ENCODE results near the gene TERT.

The TERT gene

DNA sequence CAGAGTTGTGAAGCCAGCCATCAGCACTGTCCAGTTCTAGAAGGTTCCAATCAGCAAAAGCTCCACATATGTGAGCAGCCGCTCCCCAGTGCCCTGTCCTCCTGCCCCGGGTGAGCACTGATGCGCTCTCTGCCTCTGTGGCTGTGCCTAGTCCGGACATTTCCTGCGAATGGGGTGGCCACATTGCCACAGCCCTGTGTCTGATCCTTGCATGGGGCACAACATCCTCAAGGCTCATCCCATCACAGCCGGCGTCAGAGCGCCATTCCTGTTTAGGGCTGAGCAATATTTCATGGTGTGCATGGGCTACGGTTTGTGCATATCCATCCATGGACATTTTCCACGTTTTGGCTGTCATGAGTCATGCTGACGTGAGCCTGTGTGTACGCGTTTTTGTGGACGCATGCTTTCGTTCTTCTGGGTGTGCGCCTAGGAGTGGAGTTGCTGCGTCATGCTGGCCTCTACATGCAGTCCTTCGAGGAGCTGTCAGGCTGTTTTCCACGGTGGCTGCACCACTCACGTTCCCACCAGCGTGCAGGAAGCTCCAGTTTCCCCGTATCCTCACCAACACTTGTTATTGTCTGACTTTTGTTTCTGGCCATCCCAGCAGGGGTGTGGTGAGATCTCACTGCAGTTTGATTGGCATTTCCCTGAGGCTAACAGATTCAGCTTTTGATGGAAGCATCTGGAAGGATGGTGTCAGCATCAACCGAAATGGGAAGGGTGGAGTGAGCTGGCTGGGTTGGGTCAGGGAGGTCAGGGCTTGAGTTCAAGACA, 79.4 kb downstream of the TERT start:
- DNase-seq: no peak

DNA sequence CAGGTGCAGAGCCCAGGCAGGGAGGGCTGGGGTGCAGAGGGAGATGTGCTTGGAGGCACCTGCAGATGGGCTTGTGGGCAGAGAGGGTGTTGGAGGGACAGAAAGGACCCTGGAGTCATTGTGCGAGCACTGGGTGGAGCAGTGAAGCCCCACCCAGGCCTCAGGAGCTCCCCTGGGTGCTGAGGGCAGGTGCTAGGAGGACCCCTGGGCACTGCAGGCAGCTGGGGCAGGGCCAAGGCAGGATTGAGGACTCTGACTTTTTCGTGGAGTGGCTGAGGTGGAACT, 80.0 kb downstream of the TERT start:
- DNase-seq: no peak

DNA sequence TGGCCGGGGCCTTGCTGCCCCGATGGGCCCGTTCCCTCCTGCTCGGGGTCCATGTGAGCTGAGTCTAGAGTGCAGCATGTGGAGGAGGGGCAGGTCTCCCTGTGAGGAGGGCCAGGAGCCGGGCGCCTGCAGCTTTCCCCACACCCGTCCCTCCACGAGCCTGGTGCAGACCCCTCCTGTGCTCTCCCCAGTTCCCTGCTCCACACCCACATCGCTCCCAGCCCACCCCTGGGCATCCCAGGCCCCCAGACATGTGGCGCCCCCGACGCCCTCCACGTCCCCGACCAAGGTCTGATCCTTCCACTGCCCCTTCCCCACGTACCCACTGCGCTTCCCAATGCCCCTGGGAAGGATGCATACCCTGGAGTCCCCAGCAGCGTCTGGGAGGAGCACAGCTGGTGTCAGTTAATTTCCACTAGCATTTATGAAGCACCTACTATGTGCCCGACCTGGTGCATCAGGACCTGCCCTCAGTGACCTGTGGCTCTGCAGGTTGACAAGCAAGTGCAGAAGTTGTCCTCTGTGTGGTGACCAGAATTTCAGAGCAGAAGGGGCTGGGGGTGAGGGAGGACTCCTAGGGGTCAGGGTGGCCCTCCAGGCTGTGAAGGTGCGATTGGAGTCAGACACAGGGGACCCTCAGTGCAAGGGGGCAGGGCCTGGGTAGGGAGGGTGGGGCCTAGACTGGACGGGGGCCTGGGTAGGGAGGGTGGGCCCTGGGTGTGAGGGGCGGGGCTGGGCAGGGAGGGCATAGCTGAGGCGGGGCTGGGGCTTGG, 80.5 kb downstream of the TERT start:
- no peak for DNase-seq

DNA sequence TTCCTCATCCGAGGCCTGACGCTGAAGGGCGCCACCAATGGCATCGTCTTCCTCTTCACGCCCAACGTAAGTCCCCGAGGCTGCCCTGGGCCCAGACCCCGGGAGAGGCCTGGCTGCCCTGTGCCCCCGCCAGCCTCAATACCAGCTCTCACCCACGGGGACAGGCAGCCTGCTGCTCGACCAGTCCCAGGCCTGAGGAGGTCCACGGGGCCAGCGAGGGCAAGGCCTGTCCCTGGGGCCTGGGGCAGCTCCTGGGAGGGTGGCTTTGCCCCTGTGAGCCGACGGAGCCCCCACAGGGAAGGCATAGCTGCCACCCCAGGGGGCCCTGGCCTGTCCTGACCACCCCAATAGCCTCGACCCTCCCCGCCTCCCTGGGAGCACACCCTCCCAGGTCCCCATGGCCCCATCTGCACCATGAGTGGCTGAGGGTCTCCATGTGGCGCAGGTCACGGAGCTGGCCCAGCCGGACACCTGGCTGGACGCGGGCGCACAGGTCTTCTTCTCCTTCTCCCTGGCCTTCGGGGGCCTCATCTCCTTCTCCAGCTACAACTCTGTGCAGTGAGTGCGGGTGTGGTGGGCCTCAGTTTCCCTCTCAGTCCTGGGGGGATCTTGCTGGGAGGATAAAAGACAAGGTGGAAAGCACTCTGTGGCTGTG, 81.2 kb downstream of the TERT start:
- no peak for DNase-seq

DNA sequence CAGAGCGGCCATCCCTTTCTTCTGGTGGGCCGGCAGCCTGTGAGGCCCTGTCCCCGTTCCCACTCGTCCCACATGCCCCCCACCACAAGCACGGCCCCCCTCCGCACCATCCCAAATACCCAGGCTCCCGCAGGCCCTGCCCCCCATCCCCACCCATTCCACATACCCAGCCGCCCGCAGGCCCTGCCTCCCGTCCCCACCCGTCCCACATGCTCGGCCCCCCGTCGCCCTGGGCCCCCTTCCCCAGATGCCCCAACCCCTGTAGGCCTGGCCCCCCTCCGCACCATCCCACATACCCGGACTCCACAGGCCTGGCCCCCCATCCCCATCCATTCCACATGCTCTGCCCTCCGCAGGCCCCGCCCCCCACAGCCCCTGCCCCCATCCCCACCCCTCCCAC, 82.0 kb downstream of the TERT start:
- no peak for DNase-seq

DNA sequence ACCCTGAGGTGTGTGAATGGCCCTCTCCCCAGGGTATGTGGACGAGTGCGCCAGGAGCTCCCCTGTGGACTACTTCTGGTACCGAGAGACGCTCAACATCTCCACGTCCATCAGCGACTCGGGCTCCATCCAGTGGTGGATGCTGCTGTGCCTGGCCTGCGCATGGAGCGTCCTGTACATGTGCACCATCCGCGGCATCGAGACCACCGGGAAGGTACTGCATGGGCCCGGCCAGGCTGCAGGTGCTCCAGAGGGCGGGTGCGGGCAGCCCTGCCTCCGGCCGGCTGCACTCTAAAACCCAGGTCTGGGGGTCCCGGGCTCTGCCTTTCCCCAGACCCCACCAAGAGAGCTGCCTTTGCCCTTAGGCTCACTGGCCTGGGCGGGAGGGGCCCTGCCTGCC, 82.6 kb downstream of the TERT start:
- no peak for DNase-seq

DNA sequence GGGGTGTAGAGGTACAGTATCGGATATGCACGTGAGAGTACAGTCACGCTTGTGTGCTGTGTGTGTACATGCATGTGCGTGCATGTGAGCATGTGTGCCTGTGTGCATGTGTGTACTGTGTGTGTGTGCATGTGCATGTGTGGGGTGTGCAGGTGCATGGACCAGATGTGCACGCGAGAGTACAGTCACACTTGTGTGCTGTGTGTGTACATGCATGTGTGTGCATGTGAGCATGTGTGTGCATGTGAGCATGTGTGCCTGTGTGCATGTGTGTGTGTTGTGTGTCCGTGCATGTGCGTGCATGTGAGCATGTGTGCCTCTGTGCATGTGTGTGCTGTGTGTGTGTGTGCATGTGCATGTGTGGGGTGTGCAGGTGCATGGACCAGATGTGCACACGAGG, 83.2 kb downstream of the TERT start:
- DNase-seq: no peak

DNA sequence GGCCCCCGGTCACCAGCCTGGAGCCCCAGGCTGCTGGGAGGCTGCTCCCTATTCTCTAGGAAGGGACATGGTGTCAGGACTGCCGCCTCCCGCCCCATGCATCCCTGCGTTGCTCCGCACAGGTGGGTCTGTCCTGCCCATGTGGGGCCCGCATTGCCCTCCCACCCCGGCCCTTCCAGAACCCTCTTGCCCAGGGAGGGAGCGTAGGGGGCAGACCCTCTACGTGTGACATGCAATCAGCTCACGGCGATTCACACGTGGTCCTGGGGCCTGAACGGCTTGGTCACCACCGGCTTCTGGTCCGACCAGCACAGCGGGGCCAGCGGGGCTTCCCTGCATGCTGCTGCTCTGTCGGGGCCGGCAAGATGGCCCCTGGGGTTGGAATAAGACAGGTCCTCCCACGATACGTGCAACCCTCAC, 84.0 kb downstream of the TERT start:
- DNase-seq: no peak

DNA sequence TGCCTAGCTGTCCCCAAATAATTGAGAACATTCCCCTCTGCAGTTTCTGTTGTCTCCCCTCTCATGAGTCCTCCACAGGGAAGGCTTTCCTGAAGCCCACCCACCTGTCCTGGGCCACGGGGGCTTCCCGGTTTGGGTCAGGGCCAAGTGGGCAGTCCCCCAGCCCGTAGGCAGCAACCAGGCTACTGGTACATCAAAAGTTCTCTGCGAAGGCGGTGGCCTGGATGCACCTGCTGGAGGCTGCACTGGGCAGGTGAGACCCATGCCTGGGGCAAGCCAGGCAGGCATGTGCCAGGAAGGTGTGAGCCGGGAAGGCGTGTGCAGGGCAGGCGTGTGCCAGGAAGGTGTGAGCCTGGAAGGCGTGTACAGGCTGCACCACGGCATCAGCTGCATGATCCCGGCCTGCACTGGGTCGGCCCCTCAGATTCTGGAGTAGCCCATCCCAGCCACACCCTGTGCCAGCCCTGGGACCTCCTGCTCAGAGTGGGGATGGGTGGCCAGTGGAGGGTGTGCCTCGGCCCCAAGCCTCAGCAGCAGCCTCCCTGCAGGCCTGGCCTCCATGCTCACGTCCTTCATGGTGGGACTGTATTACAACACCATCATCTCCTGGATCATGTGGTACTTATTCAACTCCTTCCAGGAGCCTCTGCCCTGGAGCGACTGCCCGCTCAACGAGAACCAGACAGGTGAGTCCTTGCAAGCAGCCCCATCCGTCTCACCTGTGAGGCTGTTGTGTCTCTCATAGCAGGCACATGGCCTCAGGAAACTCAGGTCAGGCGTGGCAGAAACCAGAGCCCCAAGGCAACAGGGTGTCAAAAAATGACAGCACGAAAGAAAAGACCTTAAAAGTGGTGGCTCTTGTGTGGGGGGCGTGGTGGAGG, 84.7 kb downstream of the TERT start:
- no peak for DNase-seq

DNA sequence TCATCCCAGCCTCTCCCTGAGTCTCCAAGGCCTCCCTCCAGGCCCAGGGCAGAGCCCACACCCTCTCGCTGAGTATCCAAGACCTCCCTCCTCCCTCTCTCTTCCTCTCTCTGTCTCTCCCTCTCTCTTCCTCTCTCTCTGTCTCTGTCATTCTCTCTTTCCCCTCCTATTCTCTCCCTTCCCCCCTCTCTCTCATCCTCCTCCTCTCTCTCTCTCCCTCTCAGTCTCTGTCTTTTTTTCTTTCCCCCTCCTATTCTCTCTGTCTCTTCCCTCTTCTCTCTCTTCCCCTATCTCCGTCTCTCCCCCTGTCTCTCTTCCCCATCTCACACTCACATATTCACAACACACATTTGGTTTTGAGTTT, 85.4 kb downstream of the TERT start:
- DNase-seq: no peak

DNA sequence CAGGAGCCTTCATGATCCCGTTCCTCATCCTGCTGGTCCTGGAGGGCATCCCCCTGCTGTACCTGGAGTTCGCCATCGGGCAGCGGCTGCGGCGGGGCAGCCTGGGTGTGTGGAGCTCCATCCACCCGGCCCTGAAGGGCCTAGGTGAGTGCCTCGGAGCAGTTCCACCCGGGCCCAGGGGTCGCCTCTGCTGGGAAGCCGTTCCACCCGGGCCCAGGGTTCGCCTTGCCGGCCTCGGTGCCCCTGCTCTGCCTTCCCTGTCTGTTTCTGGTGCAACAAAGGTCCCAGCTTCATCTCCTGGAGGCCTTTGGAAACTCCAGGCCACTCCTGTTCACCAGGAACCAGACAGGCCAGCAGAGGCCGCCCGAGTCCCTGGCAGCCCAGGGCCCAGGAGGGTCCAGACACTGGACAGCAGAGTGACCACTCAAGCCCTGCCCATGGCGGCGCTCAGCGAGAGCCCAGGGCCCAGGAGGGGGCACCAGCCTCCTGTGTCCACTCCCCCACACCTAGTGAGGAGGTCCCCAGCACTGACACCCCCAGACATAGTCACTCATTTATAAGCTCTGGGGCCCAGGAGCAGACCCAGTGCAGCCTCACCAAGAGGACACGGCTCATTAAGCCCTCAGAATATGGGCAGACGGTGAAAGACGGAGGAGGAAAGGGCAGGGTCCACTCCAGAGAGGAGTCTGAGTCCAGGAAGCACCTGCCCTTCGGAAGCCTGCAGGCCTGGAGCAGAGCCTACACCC, 86.0 kb downstream of the TERT start:
- DNase-seq: peak; percentile 27

DNA sequence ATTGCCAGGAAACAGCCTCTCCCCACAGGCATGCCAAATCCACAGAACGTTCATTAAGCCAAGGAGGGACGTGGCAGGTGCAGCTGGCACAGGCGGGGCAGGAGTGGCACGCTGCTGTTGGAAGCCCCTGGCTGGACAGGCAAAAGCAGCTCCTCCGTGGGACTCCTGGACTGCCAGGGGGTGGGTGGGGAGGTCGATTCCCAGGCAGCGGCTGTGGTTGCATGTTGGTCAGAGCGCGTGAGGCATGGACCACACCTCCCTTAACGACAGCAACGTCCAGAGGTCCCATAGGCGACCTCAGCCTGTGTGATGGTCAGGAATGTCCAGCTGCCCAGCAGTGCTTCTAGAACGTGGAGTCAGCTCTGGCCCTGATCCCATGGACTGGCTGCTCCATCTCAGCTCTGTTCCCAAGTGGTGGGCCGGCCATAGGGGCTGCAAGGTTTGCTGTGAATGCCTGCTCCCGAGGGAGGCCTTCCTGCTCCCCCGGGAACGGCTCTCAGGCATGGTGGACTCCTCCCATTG, 86.6 kb downstream of the TERT start:
- DNase-seq: no peak

DNA sequence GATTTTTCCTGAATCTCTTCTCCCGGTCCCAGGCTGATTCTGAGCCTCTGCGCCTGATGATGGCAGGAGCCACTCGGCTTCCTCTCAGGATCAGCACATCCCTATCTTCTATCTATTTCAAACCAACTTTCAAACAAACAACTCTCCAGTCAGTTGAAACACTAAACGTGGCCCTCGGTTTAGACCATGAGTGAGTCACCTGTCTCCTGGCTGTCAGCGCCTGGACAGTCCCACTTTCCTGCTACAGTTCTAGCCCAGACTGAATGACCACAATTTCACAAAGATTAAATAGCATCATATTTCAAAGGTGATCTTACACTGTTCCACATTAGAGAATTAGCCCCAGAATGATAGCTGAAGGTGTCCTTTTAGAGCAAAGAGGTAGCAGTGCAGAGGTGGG, 87.3 kb downstream of the TERT start:
- DNase-seq: no peak

DNA sequence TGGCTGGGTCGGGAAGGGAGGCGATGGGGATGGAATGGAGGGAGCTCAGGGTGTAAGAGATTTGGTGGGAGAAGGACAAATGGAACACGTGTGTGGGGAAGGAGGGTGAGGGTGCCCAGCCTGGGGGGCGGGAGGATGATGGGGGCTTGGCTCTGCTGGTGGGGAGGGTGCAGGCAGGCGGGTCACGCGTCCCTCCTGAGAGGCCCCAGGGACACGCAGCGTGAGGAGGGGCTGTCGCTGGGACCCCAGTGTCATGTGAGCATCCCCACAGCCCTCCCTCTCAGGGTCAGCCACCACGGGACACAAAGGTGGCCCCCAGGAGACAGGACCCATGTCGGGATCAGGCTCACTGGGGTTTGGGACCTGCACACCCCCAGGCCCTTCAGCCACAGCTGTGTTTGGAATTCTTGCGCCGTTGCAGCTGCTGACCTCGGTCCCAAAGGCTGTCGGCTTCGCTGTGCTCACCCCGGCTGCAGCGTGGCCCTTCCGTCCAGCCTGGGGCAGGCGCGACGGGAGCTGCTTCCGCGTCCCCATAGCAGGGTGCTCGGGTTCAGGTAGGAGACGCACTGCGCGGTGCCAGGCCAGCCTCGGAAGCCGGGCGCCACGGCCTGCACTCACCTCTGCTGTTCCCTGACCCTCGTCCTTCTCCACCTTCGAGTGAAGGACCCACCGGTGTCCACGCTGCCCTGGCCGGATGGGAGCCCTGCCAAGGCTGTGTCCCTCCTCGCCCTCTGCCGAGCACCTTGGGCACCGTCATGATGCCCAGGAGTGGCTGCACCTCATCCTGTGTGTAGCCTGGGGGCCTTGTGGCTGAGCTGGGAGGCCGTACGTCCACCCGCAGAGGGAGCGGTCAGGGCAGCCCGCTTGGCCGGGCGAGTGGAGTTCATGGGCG, 88.1 kb downstream of the TERT start:
- DNase-seq: no peak

DNA sequence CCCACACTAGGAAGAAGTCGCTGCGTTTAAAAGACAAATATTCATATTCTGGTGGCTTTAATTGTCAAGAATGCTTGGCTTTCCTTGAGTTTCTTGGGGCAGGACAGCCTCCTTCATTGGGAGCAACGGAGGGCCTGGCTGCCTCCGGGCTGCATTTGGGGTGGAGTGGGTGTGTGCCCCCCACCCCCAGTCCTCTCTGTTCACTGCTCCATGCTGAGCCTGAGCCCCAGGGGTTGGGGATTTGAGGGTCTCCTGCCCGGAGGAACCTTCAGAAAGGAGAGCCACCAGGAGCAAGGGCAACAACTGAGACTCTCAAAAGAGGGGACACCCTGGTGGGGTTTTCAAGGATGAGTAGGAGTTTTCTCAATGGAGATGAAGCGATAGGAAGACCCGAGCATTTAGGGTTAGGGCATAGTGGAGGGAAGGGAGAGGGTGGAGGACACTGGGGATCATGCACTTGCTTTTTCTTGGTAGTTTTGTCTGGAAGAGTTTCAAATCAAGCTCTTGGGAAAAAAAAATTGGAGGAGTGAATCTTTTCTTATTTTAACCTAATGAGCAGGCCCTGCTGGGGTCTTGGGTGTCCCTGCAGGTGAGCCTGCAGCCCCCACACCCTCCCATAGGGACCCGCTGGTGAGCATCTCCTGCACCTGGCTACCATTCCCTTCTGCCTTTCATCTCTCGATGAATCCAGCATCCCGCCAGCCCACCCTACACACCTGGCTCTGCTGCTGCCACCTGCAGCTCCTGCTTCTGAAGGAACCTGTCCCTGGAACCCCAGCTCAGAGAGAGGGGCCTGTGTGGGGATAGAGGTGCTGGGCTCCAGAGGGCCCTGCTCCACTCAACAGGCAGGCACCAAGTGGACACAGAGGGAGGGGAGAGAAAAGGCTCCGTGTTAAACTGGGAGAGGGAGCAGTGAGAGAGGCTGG, 89.3 kb downstream of the TERT start:
- no peak for DNase-seq

DNA sequence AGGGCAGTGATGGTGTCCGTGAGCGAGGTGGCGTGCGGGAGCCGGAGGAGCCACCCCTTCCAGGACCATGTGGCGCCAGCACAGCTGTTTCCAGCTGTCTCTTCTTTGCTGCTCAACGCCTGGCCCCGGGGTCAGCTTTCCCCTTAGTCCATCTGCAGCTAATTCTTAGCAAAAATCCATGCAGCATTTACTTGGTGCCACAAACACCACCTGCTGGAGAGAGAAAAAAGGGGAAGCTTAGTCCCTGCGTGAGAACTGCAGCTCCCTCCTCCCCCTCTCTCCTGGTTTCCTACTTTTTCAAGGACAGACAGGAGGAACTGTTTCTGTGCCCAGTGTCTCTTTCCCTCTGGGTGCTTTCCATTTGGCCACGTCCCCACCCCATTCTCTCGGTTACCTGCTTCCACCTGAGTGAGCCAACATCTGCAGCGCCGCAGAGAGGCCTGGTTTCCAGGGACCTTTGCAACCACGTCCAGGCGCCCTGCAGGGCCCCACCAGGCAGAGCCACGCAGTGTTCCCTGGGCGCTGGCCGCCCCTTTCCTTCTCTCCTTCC, 90.1 kb downstream of the TERT start:
- DNase-seq: peak; percentile 13

DNA sequence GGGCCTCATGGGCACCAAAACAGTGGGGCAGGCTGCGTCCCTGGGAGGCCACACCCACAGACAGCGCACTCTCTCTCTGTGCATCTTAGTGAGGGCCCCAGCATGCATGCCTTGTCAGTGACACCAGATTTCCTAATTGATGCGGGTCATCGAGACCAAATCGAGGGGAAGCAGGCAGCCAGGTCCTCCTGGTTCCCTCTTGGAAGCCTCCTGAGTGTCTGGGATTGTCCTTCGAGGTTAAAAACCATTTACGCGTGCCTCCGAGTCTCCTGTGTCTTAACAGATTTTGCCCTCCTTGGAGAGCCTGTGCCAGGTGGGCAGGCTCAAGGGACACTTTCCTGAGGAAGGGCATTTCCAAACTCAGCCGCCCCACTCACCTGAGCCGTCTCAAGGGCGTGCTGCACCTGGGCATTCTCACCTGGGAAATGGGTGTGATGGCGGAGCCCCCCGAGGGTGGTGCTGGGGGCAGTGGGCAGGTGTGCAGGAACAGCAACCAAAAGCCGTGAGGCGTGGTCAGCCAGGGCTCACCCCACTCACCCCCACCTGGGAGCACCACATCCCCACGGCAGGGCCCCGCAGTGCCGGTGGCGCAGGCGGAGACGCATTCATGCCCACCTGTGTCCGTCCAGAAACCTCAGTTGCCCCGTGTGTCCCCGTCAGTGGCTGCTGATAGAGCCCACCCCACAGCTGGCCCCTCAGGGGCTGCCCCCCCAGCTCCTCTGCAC, 90.7 kb downstream of the TERT start:
- no peak for DNase-seq

DNA sequence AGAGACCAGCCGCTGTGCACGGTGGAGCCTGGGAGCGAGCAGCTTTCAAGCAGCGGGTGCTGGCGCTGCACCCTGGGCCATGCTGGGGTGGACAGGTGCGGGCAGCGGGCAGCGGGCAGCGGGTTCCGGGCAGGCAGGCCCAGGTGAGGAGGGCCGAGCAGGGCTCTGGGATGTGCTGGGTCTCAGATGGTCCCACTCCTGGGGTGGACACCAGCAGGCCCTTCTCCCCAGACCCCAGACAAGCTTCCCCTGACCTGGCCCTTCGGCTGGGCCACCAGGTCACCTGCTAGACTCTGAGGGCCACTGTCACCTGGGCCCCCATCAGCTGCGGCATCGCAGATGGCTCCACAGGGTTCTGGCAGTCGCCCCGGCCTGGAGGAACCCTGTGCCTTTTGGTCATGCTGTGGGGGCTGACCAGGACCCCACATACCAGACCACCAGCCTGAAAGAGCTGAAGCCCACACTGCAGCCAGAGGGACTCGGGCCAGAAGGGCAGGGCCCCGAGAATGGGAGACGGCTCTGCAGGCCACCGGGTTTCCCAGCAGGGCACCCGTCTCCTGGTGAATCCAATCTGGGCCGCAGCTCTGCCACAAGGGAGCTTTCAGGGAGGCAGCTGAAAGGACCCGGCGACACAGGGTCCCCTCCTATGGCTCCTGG, 91.4 kb downstream of the TERT start:
- DNase-seq: no peak

Measured in EL (cell line).